Natural killer cell (primary cell): ENCODE measurements around the gene NF1. TPM values are rescaled to one million over a fixed set of nuclear protein-coding genes. Genes with fewer than 3 reads are reported as not detected.

Experiments used
- ATAC-seq, 3 donors: fragments of 150-1000 bp in 2 of 3; fragments of 200-7000 bp in 1 of 3; cut with Tn5 transposase; 1 replicate in 1 of 3; 2 replicates in 2 of 3; pipeline ENCODE4 v1.10.0; 2021; ENCODE audit warnings: mild to moderate bottlenecking in 2 of 3, moderate library complexity in 2 of 3
- DNase-seq, 2 donors: peaks; one replicate each; pipeline versions ENCODE4 v3.0.0 to v3.0.0-alpha.2; 2013 to 2021; ENCODE audit warnings: mixed read lengths in 1 of 2
- H3K27ac ChIP-seq: one replicate; pipeline ENCODE4 v1.5.1; 2013; ENCODE audit warnings: mild to moderate bottlenecking, low read length
- H3K27me3 ChIP-seq: one replicate; pipeline ENCODE4 v1.6.1; 2013; ENCODE audit warnings: low read length; ENCODE audit not compliant: control insufficient read depth, insufficient read depth
- H3K36me3 ChIP-seq: one replicate; pipeline ENCODE4 v1.6.1; 2013; ENCODE audit warnings: low read length; ENCODE audit not compliant: control insufficient read depth, insufficient read depth
- H3K4me1 ChIP-seq: one replicate; pipeline ENCODE4 v1.6.1; 2013; ENCODE audit warnings: low read length; ENCODE audit not compliant: control insufficient read depth, insufficient read depth
- H3K4me3 ChIP-seq: one replicate; pipeline ENCODE4 v1.5.1; 2013; ENCODE audit warnings: low read length
- H3K9me3 ChIP-seq: one replicate; pipeline ENCODE4 v1.6.1; 2013; ENCODE audit warnings: low read length; ENCODE audit not compliant: control insufficient read depth, insufficient read depth
- H3K27ac Mint-ChIP-seq, 2 donors: one replicate each; pipeline ENCODE4 v1.8.0; 2022; ENCODE audit warnings: mild to moderate bottlenecking in 2 of 2, mixed read lengths in 2 of 2, moderate library complexity in 1 of 2
- H3K27me3 Mint-ChIP-seq, 2 donors: one replicate each; pipeline ENCODE4 v1.8.0; 2022; ENCODE audit warnings: low read depth in 2 of 2, mixed read lengths in 2 of 2
- H3K36me3 Mint-ChIP-seq: one replicate; pipeline ENCODE4 v1.8.0; 2022; ENCODE audit warnings: mixed read lengths
- H3K4me1 Mint-ChIP-seq, 2 donors: one replicate each; pipeline ENCODE4 v1.8.0; 2022; ENCODE audit warnings: mixed read lengths in 2 of 2
- H3K4me3 Mint-ChIP-seq: one replicate; pipeline ENCODE4 v1.8.0; 2022; ENCODE audit warnings: mild to moderate bottlenecking, moderate library complexity, mixed read lengths
- H3K9me3 Mint-ChIP-seq, 2 donors: one replicate each; pipeline ENCODE4 v1.8.0; 2022; ENCODE audit warnings: mixed read lengths in 2 of 2
- WGBS: methylation state at CpG from one replicate; pipeline ENCODE4 v1.1.7; 2013; ENCODE audit warnings: missing lambda C conversion rate; ENCODE audit not compliant: insufficient coverage; 5-methylcytosine and 5-hydroxymethylcytosine counted together
- intact Hi-C: fragments of 100-400 bp; cut with micrococcal nuclease; formaldehyde crosslinking; loops from one replicate; pipeline ENCODE4 v1.14.2; 2022
- total RNA-seq, 4 donors: library from RNA; stranded (reverse); fragments of 120-200 nt in 1 of 4; gene quantifications; one replicate each; pipeline versions ENCODE4 v1.2.3 to v1.2.4, GENCODE V29; 2013 to 2022
- TF ChIP-seq, protein P1 (sequence below): fragments of 200-600 bp; IDR thresholded peaks from one replicate; pipeline ENCODE4 v1.8.0; 2022; ENCODE audit warnings: antibody characterized with exemption

The NF1 gene
- total RNA-seq, 3 donors from 2014 or later (not counting 1 experiment from before 2014, with no cell fraction given) = 30.3 to 40.7 (median 38.8) TPM

- intact Hi-C loops = no loop called here
- no peak overlapping the region for H3K4me3 ChIP-seq
- H3K4me1 Mint-ChIP-seq = no peaks in the 10 kb centered on the region
Measured at GRCh38 chr17:31060791-31061550, 33.8 kb upstream of the NF1 start.

GRCh38 chr17:31061678-31062077, 33.1 kb upstream of the NF1 start:
- no peak overlapping the region for H3K27ac Mint-ChIP-seq
- WGBS = 90% methylated on average over 3 of the region's 3 CpGs
- no peaks in the 10 kb centered on the region for H3K9me3 ChIP-seq
- no peaks in the 10 kb centered on the region for H3K4me1 Mint-ChIP-seq
- no peaks in the 10 kb centered on the region for H3K9me3 Mint-ChIP-seq
- H3K36me3 Mint-ChIP-seq = no peaks in the 10 kb centered on the region
- TF ChIP-seq, protein P1, sequence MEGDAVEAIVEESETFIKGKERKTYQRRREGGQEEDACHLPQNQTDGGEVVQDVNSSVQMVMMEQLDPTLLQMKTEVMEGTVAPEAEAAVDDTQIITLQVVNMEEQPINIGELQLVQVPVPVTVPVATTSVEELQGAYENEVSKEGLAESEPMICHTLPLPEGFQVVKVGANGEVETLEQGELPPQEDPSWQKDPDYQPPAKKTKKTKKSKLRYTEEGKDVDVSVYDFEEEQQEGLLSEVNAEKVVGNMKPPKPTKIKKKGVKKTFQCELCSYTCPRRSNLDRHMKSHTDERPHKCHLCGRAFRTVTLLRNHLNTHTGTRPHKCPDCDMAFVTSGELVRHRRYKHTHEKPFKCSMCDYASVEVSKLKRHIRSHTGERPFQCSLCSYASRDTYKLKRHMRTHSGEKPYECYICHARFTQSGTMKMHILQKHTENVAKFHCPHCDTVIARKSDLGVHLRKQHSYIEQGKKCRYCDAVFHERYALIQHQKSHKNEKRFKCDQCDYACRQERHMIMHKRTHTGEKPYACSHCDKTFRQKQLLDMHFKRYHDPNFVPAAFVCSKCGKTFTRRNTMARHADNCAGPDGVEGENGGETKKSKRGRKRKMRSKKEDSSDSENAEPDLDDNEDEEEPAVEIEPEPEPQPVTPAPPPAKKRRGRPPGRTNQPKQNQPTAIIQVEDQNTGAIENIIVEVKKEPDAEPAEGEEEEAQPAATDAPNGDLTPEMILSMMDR = no peak
- peak in 2 of 3 donors; percentile 26 to 54 for ATAC-seq
- H3K4me3 ChIP-seq = no peak overlapping the region
- H3K4me3 Mint-ChIP-seq = no peak overlapping the region
- intact Hi-C loops = no loop called here
- no peaks in the 10 kb centered on the region for H3K36me3 ChIP-seq
- no peak overlapping the region for H3K27ac ChIP-seq
- H3K4me1 ChIP-seq = no peaks in the 10 kb centered on the region
- DNase-seq = no peak
- H3K27me3 Mint-ChIP-seq = no peaks in the 10 kb centered on the region
- no peaks in the 10 kb centered on the region for H3K27me3 ChIP-seq

More at GRCh38 chr17:31060791-31061550, 33.8 kb upstream of the NF1 start:
- Histone ChIP-seq H3K27me3 (no peaks in the 10 kb centered on the region), H3K4me1 (no peaks in the 10 kb centered on the region), H3K9me3 (no peaks in the 10 kb centered on the region), H3K27ac (no peak overlapping the region), H3K36me3 (no peaks in the 10 kb centered on the region)
- Mint-ChIP-seq H3K36me3 (no peaks in the 10 kb centered on the region), H3K9me3 (no peaks in the 10 kb centered on the region), H3K27ac (no peak overlapping the region), H3K4me3 (no peak overlapping the region), H3K27me3 (no peaks in the 10 kb centered on the region)
- TF ChIP-seq, protein P1 = no peak
- DNase-seq (no peak), ATAC-seq (no peak)
- 84% methylated on average over 5 of the region's 7 CpGs for WGBS

GRCh38 chr17:31062346-31062745, 32.4 kb upstream of the NF1 start:
- Mint-ChIP-seq H3K9me3 (no peaks in the 10 kb centered on the region), H3K27me3 (no peaks in the 10 kb centered on the region), H3K36me3 (no peaks in the 10 kb centered on the region), H3K27ac (no peak overlapping the region), H3K4me3 (no peak overlapping the region), H3K4me1 (no peaks in the 10 kb centered on the region)
- Histone ChIP-seq H3K4me3 (no peak overlapping the region), H3K36me3 (no peaks in the 10 kb centered on the region), H3K27ac (no peak overlapping the region), H3K9me3 (no peaks in the 10 kb centered on the region), H3K27me3 (no peaks in the 10 kb centered on the region), H3K4me1 (no peaks in the 10 kb centered on the region)
- 96% methylated on average over 2 of the region's 3 CpGs for WGBS
- TF ChIP-seq, protein P1 = no peak
- ATAC-seq = no peak
- intact Hi-C loops = no loop called here
- no peak for DNase-seq

DNA sequence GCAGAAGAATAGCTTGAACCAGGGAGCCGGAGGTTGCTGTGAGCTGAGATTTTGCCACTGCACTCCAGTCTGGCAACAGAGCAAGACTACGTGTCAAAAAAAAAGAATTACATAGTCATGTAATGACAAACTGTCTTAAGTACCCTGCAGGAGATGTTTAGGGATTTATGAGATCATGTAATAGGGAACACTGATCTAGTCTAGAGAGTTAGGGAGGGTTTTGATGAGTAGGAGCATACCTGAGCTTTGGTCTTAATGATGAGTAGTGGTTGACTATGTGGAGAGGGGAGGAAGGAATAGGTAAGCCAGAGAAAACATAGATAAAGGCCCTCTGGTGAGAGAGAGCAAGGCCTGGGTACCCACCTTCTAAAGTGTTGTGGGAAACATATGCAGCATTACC, 30.1 kb upstream of the NF1 start:
- no peaks in the 10 kb centered on the region for H3K36me3 ChIP-seq
- H3K4me3 ChIP-seq = no peak overlapping the region
- TF ChIP-seq, protein P1 = no peak
- Mint-ChIP-seq H3K27ac (no peak overlapping the region), H3K9me3 (no peaks in the 10 kb centered on the region), H3K4me1 (no peaks in the 10 kb centered on the region), H3K27me3 (no peaks in the 10 kb centered on the region), H3K4me3 (no peak overlapping the region), H3K36me3 (no peaks in the 10 kb centered on the region)
- intact Hi-C loops = no loop called here
- DNase-seq (no peak), ATAC-seq (no peak)
- 87% methylated on average over 2 of the region's 2 CpGs for WGBS
- H3K27ac ChIP-seq = no peak overlapping the region
- H3K27me3 ChIP-seq = no peaks in the 10 kb centered on the region
- H3K9me3 ChIP-seq = no peaks in the 10 kb centered on the region
- H3K4me1 ChIP-seq = no peaks in the 10 kb centered on the region
